K562 (cell line): ENCODE data around the gene RUNDC3A. TPM values are rescaled to one million over a fixed set of nuclear protein-coding genes. Genes with fewer than 3 reads are reported as not detected.

ENCODE experiments used
- ARID3B ChIP-seq: fragments of 250-450 bp; sonication (Bioruptor Pico); IDR thresholded peaks from 2 replicates; pipeline ENCODE4 v1.4.0; 2020; ENCODE audit warnings: borderline replicate concordance
- BCL6 ChIP-seq: fragments of 250-450 bp; sonication (Bioruptor Pico); IDR thresholded peaks from 2 replicates; pipeline ENCODE4 v1.4.0; 2020
- CTBP1 ChIP-seq: fragments of 450-650 bp; IDR thresholded peaks from 2 replicates; pipeline ENCODE4 v1.6.1; 2016; ENCODE audit warnings: borderline replicate concordance
- FOXA1 ChIP-seq: fragments of 450-650 bp; IDR thresholded peaks from 2 replicates; pipeline ENCODE4 v1.6.1; 2016; ENCODE audit warnings: mild to moderate bottlenecking, borderline replicate concordance
- FOXP1 ChIP-seq: sonication (generic); formaldehyde crosslinking; IDR thresholded peaks from 2 replicates; pipeline ENCODE4 v1.8.0; 2022; ENCODE audit warnings: mild to moderate bottlenecking, missing genetic modification reagents
- GTF2F1 ChIP-seq: IDR thresholded peaks from 2 replicates; pipeline ENCODE4 v1.6.1; 2011; ENCODE audit warnings: low read depth, low read length, improper control_type of control experiment
- L3MBTL2 ChIP-seq: fragments of 450-650 bp; IDR thresholded peaks from 2 replicates; pipeline ENCODE4 v1.6.1; 2016; ENCODE audit warnings: mild to moderate bottlenecking, moderate library complexity
- MIER1 ChIP-seq: fragments of 450-650 bp; IDR thresholded peaks from 2 replicates; pipeline ENCODE4 v1.6.1; 2016; ENCODE audit warnings: antibody characterized with exemption, mild to moderate bottlenecking, low read depth
- MTA1 ChIP-seq: fragments of 450-650 bp; IDR thresholded peaks from 2 replicates; pipeline ENCODE4 v1.6.1; 2017; ENCODE audit warnings: borderline replicate concordance
- PCBP1 ChIP-seq: fragments of 200-400 bp; formaldehyde crosslinking; IDR thresholded peaks from 2 replicates; pipeline ENCODE4 v1.6.1; 2018; ENCODE audit warnings: mild to moderate bottlenecking, low read depth, low read length; ENCODE audit not compliant: poor library complexity, severe bottlenecking
- RNF219 ChIP-seq: fragments of 250-450 bp; sonication (Bioruptor Pico); IDR thresholded peaks from 2 replicates; pipeline ENCODE4 v1.5.0; 2022; ENCODE audit warnings: mild to moderate bottlenecking
- SMAD3 ChIP-seq: fragments of 450-650 bp; formaldehyde crosslinking; conservative IDR thresholded peaks from 2 replicates; pipeline ENCODE4 v1.4.0; 2020; ENCODE audit warnings: mild to moderate bottlenecking
- SMARCB1 ChIP-seq: IDR thresholded peaks from 2 replicates; pipeline ENCODE4 v1.6.1; 2011; ENCODE audit warnings: improper control_type of control experiment, low read depth; ENCODE audit not compliant: insufficient read length
- SNIP1 ChIP-seq: fragments of 450-650 bp; IDR thresholded peaks from 2 replicates; pipeline ENCODE4 v1.7.1; 2017; ENCODE audit warnings: low read depth, mild to moderate bottlenecking
- SP2 ChIP-seq: IDR thresholded peaks from 2 replicates; pipeline ENCODE4 v1.6.1; 2011; ENCODE audit warnings: mild to moderate bottlenecking, low read depth, low read length, moderate library complexity; ENCODE audit not compliant: poor library complexity, severe bottlenecking; ENCODE audit errors: extremely low read depth
- SPI1 ChIP-seq: IDR thresholded peaks from 2 replicates; pipeline ENCODE4 v1.6.1; 2011; ENCODE audit warnings: low read depth, low read length, control low read depth, borderline replicate concordance
- SRSF7 ChIP-seq: fragments of 200-400 bp; formaldehyde crosslinking; optimal IDR thresholded peaks from 2 replicates; pipeline ENCODE3; 2017; ENCODE audit warnings: mild to moderate bottlenecking, low read depth, low read length
- TAF7 ChIP-seq: fragments of 450-650 bp; IDR thresholded peaks from 2 replicates; pipeline ENCODE4 v1.6.1; 2016; ENCODE audit warnings: missing genetic modification characterization, missing compliant biosample characterization
- TARDBP ChIP-seq: fragments of 450-650 bp; IDR thresholded peaks from 2 replicates; pipeline ENCODE4 v1.6.1; 2016
- ZKSCAN8 ChIP-seq: fragments of 200-800 bp; sonication (Bioruptor generic); IDR thresholded peaks from 2 replicates; pipeline ENCODE4 v1.6.1; 2016; ENCODE audit warnings: missing genetic modification characterization, missing compliant biosample characterization
- ZNF316 ChIP-seq: fragments of 450-650 bp; IDR thresholded peaks from 2 replicates; pipeline ENCODE4 v1.6.1; 2016
- ZNF436 ChIP-seq: fragments of 250-450, 450-650 bp; sonication (Bioruptor Pico); formaldehyde crosslinking; IDR thresholded peaks from 2 replicates; pipeline ENCODE4 v1.7.0; 2020; ENCODE audit warnings: mild to moderate bottlenecking
- ZNF561 ChIP-seq: fragments of 450-650 bp; formaldehyde crosslinking; conservative IDR thresholded peaks from 2 replicates; pipeline ENCODE4 v1.4.0; 2020; ENCODE audit warnings: mild to moderate bottlenecking, moderate library complexity
- ZNF668 ChIP-seq: fragments of 250-450 bp; sonication (Bioruptor Pico); IDR thresholded peaks from 2 replicates; pipeline ENCODE4 v1.8.0; 2022; ENCODE audit warnings: mild to moderate bottlenecking, inconsistent platforms
- polyA plus RNA-seq, 8 experiments: library from polyadenylated mRNA; depleted of rRNA in 4 of 8; stranded (reverse) in 5 of 8; unstranded in 3 of 8; fragments of >200 nt; fragmentation: Nextera tagmentation in 2 of 8; fragmentation: Illumina TruSeq in 1 of 8; extraction: Ambion mirVana in 2 of 8; extraction: Trizol in 1 of 8; gene quantifications; 2 replicates each; pipeline versions ENCODE4 v1.2.1 to v1.2.3, GENCODE V29; 2011 to 2014; ENCODE audit warnings: inconsistent platforms in 1 of 8, missing spikeins in 1 of 8
- total RNA-seq, 7 experiments: library from RNA; depleted of rRNA in 6 of 7; stranded (reverse); fragments of >200 nt in 6 of 7; fragmentation: Illumina TruSeq in 2 of 7; extraction: Trizol in 2 of 7; gene quantifications; 2 replicates each; pipeline versions ENCODE4 v1.2.1 to v1.2.3, GENCODE V29; 2011 to 2021; ENCODE audit warnings: low replicate concordance in 1 of 7

RUNDC3A gene
- total and polyA plus RNA-seq, 9 of the 15 experiments (the other 6 are each of a cell fraction or from before 2014, with no cell fraction given), result not detected

- no peak for TF ChIP-seq RNF219 (CRISPR knock-in tag)
- no peak for TF ChIP-seq ARID3B (CRISPR knock-in tag)
- TF ChIP-seq ZNF561 (CRISPR knock-in tag), result no peak
- no peak for TF ChIP-seq ZNF436 (CRISPR knock-in tag)
- no peak for TF ChIP-seq SMARCB1
- no peak for TF ChIP-seq FOXA1
- TF ChIP-seq L3MBTL2, result peak; percentile 61; the same call in 1 of the 2 replicates
- TF ChIP-seq ZNF316, result peak; percentile 11; the same call in 1 of the 2 replicates
- no peak for TF ChIP-seq PCBP1
- no peak for TF ChIP-seq TARDBP
- no peak for TF ChIP-seq SP2
- no peak for TF ChIP-seq MTA1
- no peak for TF ChIP-seq SMAD3 (CRISPR knock-in tag)
- TF ChIP-seq FOXP1, result no peak
- TF ChIP-seq SPI1, result peak; percentile 41; the same call in 1 of the 2 replicates
- TF ChIP-seq MIER1, result no peak
- no peak for TF ChIP-seq BCL6 (CRISPR knock-in tag)
- TF ChIP-seq GTF2F1, result no peak
- TF ChIP-seq TAF7 (tag), result no peak
- TF ChIP-seq SRSF7, result no peak
- TF ChIP-seq ZKSCAN8 (CRISPR knock-in tag), result no peak
- no peak for TF ChIP-seq ZNF668 (CRISPR knock-in tag)
- TF ChIP-seq CTBP1, result peak; percentile 24; the same call in 1 of the 2 replicates
- TF ChIP-seq SNIP1, result no peak
Observed at GRCh38 chr17:44272321-44272951, 36.0 kb upstream of the RUNDC3A start (continued).
